Measurements from ENCODE around the gene FBXO39. TPM values are rescaled to one million over a fixed set of nuclear protein-coding genes. Genes with fewer than 3 reads are reported as not detected.

Gene FBXO39
- total and polyA plus RNA-seq, 2 of the 4 experiments (the other 2 are of a cell fraction) = not detected

DNA sequence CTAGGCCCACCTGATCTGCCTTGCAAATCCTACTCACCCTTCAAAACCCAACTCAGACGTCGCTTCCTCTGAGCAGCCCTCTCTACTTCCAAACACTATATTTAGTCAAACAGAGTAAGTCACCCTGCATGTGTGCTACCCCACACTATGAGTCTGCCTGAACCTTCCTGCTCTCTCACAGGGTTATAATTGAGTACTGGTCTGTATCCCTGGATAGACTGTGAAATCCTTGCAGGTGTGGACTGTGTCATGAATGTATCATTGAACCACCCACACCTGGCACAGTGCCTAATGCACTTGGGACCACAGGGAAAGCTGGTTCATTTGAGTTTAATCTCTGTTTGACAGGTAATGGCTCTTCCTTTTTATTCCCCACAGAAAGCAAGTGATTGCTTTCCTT lies 3.4 kb downstream of the FBXO39 start:
- H3K56ac ChIP-seq (ENCODE audit: extremely low read depth, insufficient read depth, low read length) = no peak overlapping the region
- BruUV-seq (replicated peaks) = no TSS peak
- ChIA-PET POLR2A (ENCODE audit: unreplicated experiment) (no interaction called here), CTCF (no interaction called here)
- no peaks in the 10 kb centered on the region for H3K36me3 ChIP-seq (ENCODE audit: control insufficient read depth, insufficient read depth, low read length)
- DNase-seq (no peak), ATAC-seq (ENCODE audit: low read depth) (no peak)
- H3K79me1 ChIP-seq (ENCODE audit: low read depth in 1 of 2, low read length in 2 of 2) = no peaks in the 10 kb centered on the region
- peaks cover 32% of the 10 kb centered on the region for H3K27me3 ChIP-seq (ENCODE audit: control insufficient read depth, insufficient read depth, low read length)
- no peaks in the 10 kb centered on the region for H3K9me1 ChIP-seq (ENCODE audit: insufficient read depth, low read length)
- H3K9ac ChIP-seq (ENCODE audit: low read depth, low read length) = no peak overlapping the region
- H4K5ac ChIP-seq (ENCODE audit: low read depth, low read length) = no peak overlapping the region
- in situ Hi-C loops (cut with MboI; ENCODE audit: low sequenced_read_pairs) = no loop called here
- H4K8ac ChIP-seq (ENCODE audit: low read depth in 2 of 2, low read length in 2 of 2) = no peak overlapping the region
- no peak overlapping the region for H3K23ac ChIP-seq (ENCODE audit: low read depth, low read length)
- no peak overlapping the region for H3K14ac ChIP-seq (replicated peaks; ENCODE audit: low read depth, low read length)
- H4K91ac ChIP-seq (ENCODE audit: insufficient read depth, low read depth, low read length) = no peak overlapping the region
- H3K27ac ChIP-seq (ENCODE audit: insufficient read depth, low read length) = no peak overlapping the region
- no peaks in the 10 kb centered on the region for H3K4me1 ChIP-seq (ENCODE audit: control insufficient read depth, insufficient read depth, low read length)
- H2BK15ac ChIP-seq (ENCODE audit: low read depth, low read length) = no peak overlapping the region
- no peak overlapping the region for H2AFZ ChIP-seq (replicated peaks; ENCODE audit: low read length, poor library complexity)
- H2AK9ac ChIP-seq (replicated peaks; ENCODE audit: low read depth, low read length, poor library complexity) = no peak overlapping the region
- WGBS, 2 experiments (ENCODE audit: extremely low coverage in 2 of 2, insufficient read length in 1 of 2) = no CpG with 5 or more reads among the region's 2 CpGs
- H3K4me3 ChIP-seq (ENCODE audit: insufficient read depth, low read depth, low read length) = no peak overlapping the region
- intact Hi-C loops (cut with micrococcal nuclease) = no loop called here
- no peak overlapping the region for H3K4me2 ChIP-seq (ENCODE audit: low read depth, low read length)
- TF ChIP-seq BHLHE40 (IDR thresholded peaks at IDR 0.05; ENCODE audit: low read depth, low read length) (no peak), RCOR1 (IDR thresholded peaks at IDR 0.05; ENCODE audit: insufficient replicate concordance, low read length) (no peak), SMC3 (IDR thresholded peaks at IDR 0.05; ENCODE audit: low read depth, low read length) (no peak), CHD1 (IDR thresholded peaks at IDR 0.05; ENCODE audit: low read depth, low read length) (no peak), RAD21 (IDR thresholded peaks at IDR 0.05; ENCODE audit: low read length) (no peak), NFE2L2 (IDR thresholded peaks at IDR 0.05; ENCODE audit: low read depth, low read length) (no peak)
- TF ChIP-seq, protein P1, sequence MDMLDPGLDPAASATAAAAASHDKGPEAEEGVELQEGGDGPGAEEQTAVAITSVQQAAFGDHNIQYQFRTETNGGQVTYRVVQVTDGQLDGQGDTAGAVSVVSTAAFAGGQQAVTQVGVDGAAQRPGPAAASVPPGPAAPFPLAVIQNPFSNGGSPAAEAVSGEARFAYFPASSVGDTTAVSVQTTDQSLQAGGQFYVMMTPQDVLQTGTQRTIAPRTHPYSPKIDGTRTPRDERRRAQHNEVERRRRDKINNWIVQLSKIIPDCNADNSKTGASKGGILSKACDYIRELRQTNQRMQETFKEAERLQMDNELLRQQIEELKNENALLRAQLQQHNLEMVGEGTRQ (IDR thresholded peaks at IDR 0.05; ENCODE audit: low read depth, low read length) = no peak
- no peaks in the 10 kb centered on the region for H4K20me1 ChIP-seq (ENCODE audit: insufficient read depth, low read length)
- H2BK20ac ChIP-seq (ENCODE audit: low read depth, low read length) = no peak overlapping the region
- no peak overlapping the region for H2BK120ac ChIP-seq (ENCODE audit: low read depth, low read length)
- H3K9me3 ChIP-seq (ENCODE audit: control insufficient read depth, insufficient read depth, low read length) = peaks cover 2% of the 10 kb centered on the region
- no peak overlapping the region for H2AK5ac ChIP-seq (ENCODE audit: low read depth, low read length)
- H3K4ac ChIP-seq (ENCODE audit: low read depth, low read length) = no peak overlapping the region
- no peak overlapping the region for H2BK5ac ChIP-seq (ENCODE audit: low read depth, low read length, poor library complexity, severe bottlenecking)
- dilution Hi-C loops (cut with HindIII; ENCODE audit: low sequenced_read_pairs, unreplicated experiment) = no loop called here
- no peak overlapping the region for H3K18ac ChIP-seq (ENCODE audit: low read depth, low read length)
